LNCAP (cell line): Measurements from ENCODE around the gene CRAMP1.

Source experiments
- TF ChIP-seq, protein P1 (sequence below): fragments of 450-650 bp; IDR thresholded peaks from 2 replicates; pipeline ENCODE4 v1.5.1; 2017; ENCODE audit warnings: mild to moderate bottlenecking

The CRAMP1 gene

DNA sequence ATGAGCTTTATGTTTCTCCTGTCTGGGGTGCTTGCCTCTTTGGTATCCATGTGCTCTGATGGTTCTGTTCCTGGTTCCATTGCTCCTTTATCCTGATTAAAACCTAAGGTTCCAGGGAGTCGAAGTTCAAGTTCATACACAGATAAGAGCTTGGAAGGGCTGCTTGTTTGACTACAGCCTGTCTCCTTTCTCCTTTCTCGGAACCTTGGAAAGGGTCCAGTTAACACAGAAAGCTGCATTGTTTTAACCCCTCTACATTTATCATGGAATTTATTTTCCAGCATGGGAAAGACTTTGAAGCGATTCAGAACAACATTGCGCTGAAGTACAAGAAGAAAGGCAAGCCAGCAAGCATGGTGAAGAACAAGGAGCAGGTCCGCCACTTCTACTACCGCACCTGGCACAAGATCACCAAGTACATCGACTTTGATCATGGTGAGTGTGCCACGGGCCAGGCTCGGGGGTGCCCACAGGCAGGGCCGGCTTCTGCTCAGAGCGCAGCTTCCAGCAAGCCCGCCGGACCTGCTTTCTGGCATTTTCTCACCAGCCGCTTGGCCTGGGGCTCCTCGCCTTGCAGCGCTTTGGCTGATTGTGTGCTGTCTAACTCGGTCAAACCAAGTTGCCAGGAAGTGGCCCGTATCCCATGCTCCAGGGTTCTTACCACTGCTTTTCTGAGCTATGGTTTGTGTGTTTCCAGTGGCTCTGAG lies 19.9 kb downstream of the CRAMP1 start:
- TF ChIP-seq, protein P1, sequence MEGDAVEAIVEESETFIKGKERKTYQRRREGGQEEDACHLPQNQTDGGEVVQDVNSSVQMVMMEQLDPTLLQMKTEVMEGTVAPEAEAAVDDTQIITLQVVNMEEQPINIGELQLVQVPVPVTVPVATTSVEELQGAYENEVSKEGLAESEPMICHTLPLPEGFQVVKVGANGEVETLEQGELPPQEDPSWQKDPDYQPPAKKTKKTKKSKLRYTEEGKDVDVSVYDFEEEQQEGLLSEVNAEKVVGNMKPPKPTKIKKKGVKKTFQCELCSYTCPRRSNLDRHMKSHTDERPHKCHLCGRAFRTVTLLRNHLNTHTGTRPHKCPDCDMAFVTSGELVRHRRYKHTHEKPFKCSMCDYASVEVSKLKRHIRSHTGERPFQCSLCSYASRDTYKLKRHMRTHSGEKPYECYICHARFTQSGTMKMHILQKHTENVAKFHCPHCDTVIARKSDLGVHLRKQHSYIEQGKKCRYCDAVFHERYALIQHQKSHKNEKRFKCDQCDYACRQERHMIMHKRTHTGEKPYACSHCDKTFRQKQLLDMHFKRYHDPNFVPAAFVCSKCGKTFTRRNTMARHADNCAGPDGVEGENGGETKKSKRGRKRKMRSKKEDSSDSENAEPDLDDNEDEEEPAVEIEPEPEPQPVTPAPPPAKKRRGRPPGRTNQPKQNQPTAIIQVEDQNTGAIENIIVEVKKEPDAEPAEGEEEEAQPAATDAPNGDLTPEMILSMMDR, result no peak

DNA sequence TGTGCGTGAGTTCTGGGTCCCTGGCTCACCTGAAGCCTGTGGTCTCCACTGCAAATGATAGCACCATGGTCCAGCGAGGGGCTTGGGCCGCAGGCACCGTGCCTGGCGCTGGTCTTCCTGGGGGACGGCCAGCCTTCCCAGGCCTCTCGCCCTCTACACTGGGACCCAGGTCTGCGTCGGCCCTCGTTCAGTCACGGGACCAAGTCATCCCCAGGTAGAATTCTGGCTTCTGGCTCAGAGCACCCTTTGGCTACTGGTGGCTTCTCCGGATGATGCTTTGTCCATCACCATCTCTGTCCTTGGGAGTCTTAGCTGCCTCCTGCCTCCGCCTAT lies 20.4 kb downstream of the CRAMP1 start:
- TF ChIP-seq, protein P1, result no peak

DNA sequence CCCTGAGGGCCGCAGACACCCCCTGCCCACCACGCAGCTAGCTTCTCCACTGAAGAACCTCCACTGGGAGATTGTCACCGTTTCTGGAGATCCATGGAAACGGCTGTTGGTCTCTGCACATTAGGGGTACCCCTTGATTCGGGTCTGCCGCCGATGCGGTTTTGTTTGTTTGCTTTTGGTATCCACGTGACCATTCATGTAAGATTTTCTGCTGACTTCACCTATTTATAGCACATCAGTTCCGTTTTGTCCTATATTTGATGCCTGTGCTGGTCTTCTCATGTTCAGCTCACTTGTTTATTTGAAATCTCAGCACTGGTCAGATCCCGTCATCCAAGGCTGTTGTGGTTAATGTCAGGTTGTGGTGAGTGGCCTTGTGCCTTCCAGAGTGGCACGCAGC lies 21.1 kb downstream of the CRAMP1 start:
- TF ChIP-seq, protein P1, result no peak

DNA sequence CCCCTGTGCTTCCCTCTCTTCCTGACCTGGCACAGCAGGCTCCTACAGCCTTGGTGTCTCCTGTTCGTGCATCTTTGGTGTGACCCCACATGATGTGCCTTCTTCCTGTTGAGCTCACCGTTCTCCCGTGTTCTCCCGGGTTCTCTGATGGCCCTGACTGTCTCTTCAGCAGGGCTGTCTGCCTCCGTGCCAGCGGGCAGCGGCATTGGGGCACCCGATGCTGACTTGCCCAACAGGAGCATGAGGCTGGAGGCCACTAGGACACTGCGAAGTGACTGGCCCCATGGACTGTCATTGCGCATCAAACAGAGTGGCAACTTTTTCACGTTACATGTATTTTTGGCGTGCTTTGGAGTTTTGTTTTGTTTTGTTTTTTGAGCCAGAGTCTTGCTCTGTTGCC lies 22.4 kb downstream of the CRAMP1 start:
- TF ChIP-seq, protein P1, result no peak

DNA sequence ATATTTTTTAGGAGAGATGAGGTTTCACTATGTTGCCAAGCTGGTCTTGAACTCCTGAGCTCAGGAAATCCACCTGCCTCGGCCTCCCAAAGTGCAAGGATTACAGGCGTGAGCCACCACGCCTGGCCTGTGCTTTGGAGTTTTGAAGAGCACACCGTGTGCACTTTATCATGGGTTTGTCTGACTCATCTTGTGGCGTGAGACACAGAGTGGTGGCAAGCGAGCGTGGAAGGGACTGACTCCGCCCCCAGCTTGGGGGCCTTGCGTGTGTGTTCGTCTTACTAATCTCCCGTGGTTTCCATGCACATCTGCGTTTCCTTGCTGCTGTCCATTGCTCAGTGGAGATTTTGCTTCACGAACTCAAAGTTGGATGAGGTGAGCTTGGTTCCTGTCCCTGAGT lies 22.9 kb downstream of the CRAMP1 start:
- TF ChIP-seq, protein P1, result no peak

DNA sequence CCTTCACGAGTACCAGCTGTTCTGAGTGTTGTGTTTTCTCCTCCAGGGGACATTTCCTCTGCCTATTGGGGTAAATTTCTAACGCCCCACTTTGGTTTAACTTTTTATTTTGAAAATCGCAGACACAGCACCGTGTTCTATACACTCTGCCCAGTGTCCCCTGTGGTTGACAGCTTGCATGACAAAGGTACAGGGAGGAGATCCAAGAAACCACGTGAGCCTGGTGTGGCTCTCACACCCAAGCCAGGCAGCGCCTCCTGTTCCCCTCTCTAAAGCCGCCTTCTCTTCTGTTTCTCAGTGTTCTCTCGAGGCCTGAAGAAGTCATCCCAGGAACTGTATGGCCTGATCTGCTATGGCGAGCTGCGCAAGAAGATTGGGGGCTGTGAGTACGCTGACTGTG lies 25.4 kb downstream of the CRAMP1 start:
- TF ChIP-seq, protein P1, result no peak

DNA sequence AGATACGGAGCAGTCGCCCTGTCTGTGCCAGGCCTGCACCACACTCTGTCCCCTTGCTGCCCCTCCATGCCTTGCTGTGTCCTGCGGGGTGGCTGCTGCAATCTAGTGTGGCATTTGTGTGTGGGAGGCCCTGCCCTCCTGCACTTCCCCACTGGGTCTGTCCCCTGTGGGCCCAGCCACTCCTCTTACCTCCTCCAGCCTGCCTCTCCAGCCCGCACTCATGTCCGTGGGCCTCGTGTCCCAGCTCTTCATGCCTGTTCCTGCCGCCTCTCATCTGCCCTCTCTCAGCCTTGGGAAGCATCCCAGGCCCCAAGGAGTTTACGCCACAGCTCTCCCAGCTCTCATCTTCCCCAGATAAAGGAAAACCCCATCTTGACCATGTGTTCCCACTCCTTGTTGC lies 26.6 kb downstream of the CRAMP1 start:
- TF ChIP-seq, protein P1, result no peak

DNA sequence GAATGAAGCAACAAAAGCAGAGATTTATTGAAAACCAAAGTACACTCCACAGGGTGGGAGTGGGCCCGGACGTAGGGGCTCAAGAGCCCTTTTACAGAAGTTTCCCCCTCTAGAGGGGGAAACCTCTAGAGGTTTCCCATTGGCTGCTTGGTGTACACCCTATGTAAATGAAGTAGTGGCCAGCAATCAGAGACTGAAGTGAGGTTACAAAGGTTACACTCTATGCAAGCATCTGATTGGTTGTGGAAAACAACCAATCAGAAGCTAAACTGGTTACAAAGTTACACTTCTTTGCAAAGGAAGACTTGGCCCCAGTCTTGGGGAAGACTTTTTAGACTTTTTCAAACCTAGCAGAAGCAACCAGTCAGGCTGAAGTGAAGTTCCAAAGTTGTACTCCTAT lies 27.1 kb downstream of the CRAMP1 start:
- TF ChIP-seq, protein P1, result no peak
